ENCODE data around the gene USP19.

- peak; percentile 35 to 88 for TF ChIP-seq POLR2A (IDR thresholded peaks at IDR 0.05)
- TF ChIP-seq, protein P1, sequence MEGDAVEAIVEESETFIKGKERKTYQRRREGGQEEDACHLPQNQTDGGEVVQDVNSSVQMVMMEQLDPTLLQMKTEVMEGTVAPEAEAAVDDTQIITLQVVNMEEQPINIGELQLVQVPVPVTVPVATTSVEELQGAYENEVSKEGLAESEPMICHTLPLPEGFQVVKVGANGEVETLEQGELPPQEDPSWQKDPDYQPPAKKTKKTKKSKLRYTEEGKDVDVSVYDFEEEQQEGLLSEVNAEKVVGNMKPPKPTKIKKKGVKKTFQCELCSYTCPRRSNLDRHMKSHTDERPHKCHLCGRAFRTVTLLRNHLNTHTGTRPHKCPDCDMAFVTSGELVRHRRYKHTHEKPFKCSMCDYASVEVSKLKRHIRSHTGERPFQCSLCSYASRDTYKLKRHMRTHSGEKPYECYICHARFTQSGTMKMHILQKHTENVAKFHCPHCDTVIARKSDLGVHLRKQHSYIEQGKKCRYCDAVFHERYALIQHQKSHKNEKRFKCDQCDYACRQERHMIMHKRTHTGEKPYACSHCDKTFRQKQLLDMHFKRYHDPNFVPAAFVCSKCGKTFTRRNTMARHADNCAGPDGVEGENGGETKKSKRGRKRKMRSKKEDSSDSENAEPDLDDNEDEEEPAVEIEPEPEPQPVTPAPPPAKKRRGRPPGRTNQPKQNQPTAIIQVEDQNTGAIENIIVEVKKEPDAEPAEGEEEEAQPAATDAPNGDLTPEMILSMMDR (IDR thresholded peaks at IDR 0.05) = peak in 2 of 4 experiments; percentile 11 to 26
Observed at GRCh38 chr3:49120438-49121131, at the start of gene USP19.

All from uterus (tissue), 2 donors.